AG10803 (cell line): ENCODE results near the gene CBFA2T3.

Experiments
- DNase-seq: peaks from one replicate; pipeline ENCODE4 v3.0.0; 2010; ENCODE audit warnings: low read depth
- H3K4me3 ChIP-seq: 2 replicates; pipeline ENCODE4 v1.5.1; 2011; ENCODE audit warnings: mild to moderate bottlenecking, low read length, control low read depth
- CTCF ChIP-seq: conservative IDR thresholded peaks from 2 replicates; pipeline ENCODE4 v1.5.1; 2011; ENCODE audit warnings: mild to moderate bottlenecking, low read length, control low read depth, inconsistent platforms

The CBFA2T3 gene

GRCh38 chr16:88975511-88976061, 1.4 kb downstream of the CBFA2T3 start:
- no peak for DNase-seq
- no peak overlapping the region for H3K4me3 ChIP-seq
- TF ChIP-seq CTCF: no peak

- H3K4me3 ChIP-seq: no peak overlapping the region
- no peak for TF ChIP-seq CTCF
- DNase-seq: no peak
Observed at GRCh38 chr16:88974916-88975215, 2.1 kb downstream of the CBFA2T3 start.

GRCh38 chr16:88974080-88974915, 2.7 kb downstream of the CBFA2T3 start:
- no peak for DNase-seq
- TF ChIP-seq CTCF: no peak
- H3K4me3 ChIP-seq: no peak overlapping the region

GRCh38 chr16:88973415-88974050, 3.5 kb downstream of the CBFA2T3 start:
- no peak for DNase-seq
- TF ChIP-seq CTCF: no peak
- no peak overlapping the region for H3K4me3 ChIP-seq

- TF ChIP-seq CTCF: no peak
- no peak overlapping the region for H3K4me3 ChIP-seq
- no peak for DNase-seq
Observed at GRCh38 chr16:88973007-88973410, 4.0 kb downstream of the CBFA2T3 start.

GRCh38 chr16:88972349-88972748, 4.7 kb downstream of the CBFA2T3 start:
- no peak overlapping the region for H3K4me3 ChIP-seq
- no peak for DNase-seq
- TF ChIP-seq CTCF: no peak
